ENCODE results near the gene MMRN1. TPM values are rescaled to one million over a fixed set of nuclear protein-coding genes. Genes with fewer than 3 reads are reported as not detected.

The MMRN1 gene
- total RNA-seq, 1 donor, result 0.45 TPM

GRCh38 chr4:89906777-89907521 lies 12.3 kb downstream of the MMRN1 start:
- H3K4me3 ChIP-seq (ENCODE audit: low read depth, low read length), result no peak overlapping the region
- no peak for DNase-seq (ENCODE audit: low read depth)
- no peak for TF ChIP-seq CTCF (IDR thresholded peaks at IDR 0.05; ENCODE audit: insufficient read depth, low read length)

GRCh38 chr4:89909889-89910288 lies 15.2 kb downstream of the MMRN1 start:
- DNase-seq (ENCODE audit: low read depth), result no peak
- no peak overlapping the region for H3K4me3 ChIP-seq (ENCODE audit: low read depth, low read length)
- TF ChIP-seq CTCF (IDR thresholded peaks at IDR 0.05; ENCODE audit: insufficient read depth, low read length), result no peak

GRCh38 chr4:89913623-89914022 lies 19.0 kb downstream of the MMRN1 start:
- no peak for TF ChIP-seq CTCF (IDR thresholded peaks at IDR 0.05; ENCODE audit: insufficient read depth, low read length)
- H3K4me3 ChIP-seq (ENCODE audit: low read depth, low read length), result no peak overlapping the region
- no peak for DNase-seq (ENCODE audit: low read depth)

- no peak for TF ChIP-seq CTCF (IDR thresholded peaks at IDR 0.05; ENCODE audit: insufficient read depth, low read length)
- H3K4me3 ChIP-seq (ENCODE audit: low read depth, low read length), result no peak overlapping the region
- no peak for DNase-seq (ENCODE audit: low read depth)
Observed at GRCh38 chr4:89914609-89915550, 20.2 kb downstream of the MMRN1 start.

- DNase-seq (ENCODE audit: low read depth), result no peak
- no peak for TF ChIP-seq CTCF (IDR thresholded peaks at IDR 0.05; ENCODE audit: insufficient read depth, low read length)
- no peak overlapping the region for H3K4me3 ChIP-seq (ENCODE audit: low read depth, low read length)
Observed at GRCh38 chr4:89915937-89916336, 21.3 kb downstream of the MMRN1 start.

- no peak overlapping the region for H3K4me3 ChIP-seq (ENCODE audit: low read depth, low read length)
- no peak for TF ChIP-seq CTCF (IDR thresholded peaks at IDR 0.05; ENCODE audit: insufficient read depth, low read length)
- no peak for DNase-seq (ENCODE audit: low read depth)
Observed at GRCh38 chr4:89922848-89923416, 28.3 kb downstream of the MMRN1 start.
